ENCODE data around the gene DCLK1. TPM values are rescaled to one million over a fixed set of nuclear protein-coding genes. Genes with fewer than 3 reads are reported as not detected.

The DCLK1 gene
- total RNA-seq, 1 donor from 2014 or later, result 9.1 TPM

- Mint-ChIP-seq H3K36me3 (ENCODE audit: unreplicated experiment) (no peaks in the 10 kb centered on the region), H3K4me3 (ENCODE audit: unreplicated experiment) (no peak overlapping the region), H3K4me1 (ENCODE audit: unreplicated experiment) (no peaks in the 10 kb centered on the region)
Observed at GRCh38 chr13:35872369-35872768, 258.8 kb downstream of the DCLK1 start.

GRCh38 chr13:35871561-35871960, 259.6 kb downstream of the DCLK1 start:
- no peaks in the 10 kb centered on the region for H3K27me3 Mint-ChIP-seq (ENCODE audit: unreplicated experiment)
- no peaks in the 10 kb centered on the region for H3K36me3 Mint-ChIP-seq (ENCODE audit: unreplicated experiment)
- H3K4me3 Mint-ChIP-seq (ENCODE audit: unreplicated experiment), result no peak overlapping the region
- H3K27ac Mint-ChIP-seq (ENCODE audit: unreplicated experiment), result no peak overlapping the region
- TF ChIP-seq CTCF (IDR thresholded peaks at IDR 0.05), result no peak
- H3K4me1 Mint-ChIP-seq (ENCODE audit: unreplicated experiment), result peaks cover 2% of the 10 kb centered on the region
- peaks cover 4% of the 10 kb centered on the region for H3K9me3 Mint-ChIP-seq (ENCODE audit: unreplicated experiment)
- no peak for DNase-seq (ENCODE audit: extremely low spot score, unreplicated experiment)

More at GRCh38 chr13:35872369-35872768, 258.8 kb downstream of the DCLK1 start:
- H3K9me3 Mint-ChIP-seq (ENCODE audit: unreplicated experiment), result peaks cover 4% of the 10 kb centered on the region
- DNase-seq (ENCODE audit: extremely low spot score, unreplicated experiment), result no peak
- H3K27me3 Mint-ChIP-seq (ENCODE audit: unreplicated experiment), result no peaks in the 10 kb centered on the region
- no peak overlapping the region for H3K27ac Mint-ChIP-seq (ENCODE audit: unreplicated experiment)
- no peak for TF ChIP-seq CTCF (IDR thresholded peaks at IDR 0.05)

GRCh38 chr13:35866801-35867200, 264.4 kb downstream of the DCLK1 start:
- DNase-seq (ENCODE audit: extremely low spot score, unreplicated experiment), result no peak
- Mint-ChIP-seq H3K4me1 (ENCODE audit: unreplicated experiment) (peaks cover 17% of the 10 kb centered on the region), H3K4me3 (ENCODE audit: unreplicated experiment) (no peak overlapping the region), H3K27me3 (ENCODE audit: unreplicated experiment) (no peaks in the 10 kb centered on the region), H3K9me3 (ENCODE audit: unreplicated experiment) (peaks cover 4% of the 10 kb centered on the region), H3K27ac (ENCODE audit: unreplicated experiment) (no peak overlapping the region), H3K36me3 (ENCODE audit: unreplicated experiment) (no peaks in the 10 kb centered on the region)
- TF ChIP-seq CTCF (IDR thresholded peaks at IDR 0.05), result no peak

- H3K9me3 Mint-ChIP-seq (ENCODE audit: unreplicated experiment), result peaks cover 4% of the 10 kb centered on the region
- no peaks in the 10 kb centered on the region for H3K36me3 Mint-ChIP-seq (ENCODE audit: unreplicated experiment)
- no peak for DNase-seq (ENCODE audit: extremely low spot score, unreplicated experiment)
- no peak overlapping the region for H3K4me3 Mint-ChIP-seq (ENCODE audit: unreplicated experiment)
- no peaks in the 10 kb centered on the region for H3K27me3 Mint-ChIP-seq (ENCODE audit: unreplicated experiment)
- H3K4me1 Mint-ChIP-seq (ENCODE audit: unreplicated experiment), result peaks cover 17% of the 10 kb centered on the region
- TF ChIP-seq CTCF (IDR thresholded peaks at IDR 0.05), result no peak
- H3K27ac Mint-ChIP-seq (ENCODE audit: unreplicated experiment), result no peak overlapping the region
Observed at GRCh38 chr13:35865341-35866240, 265.6 kb downstream of the DCLK1 start.

- TF ChIP-seq CTCF (IDR thresholded peaks at IDR 0.05), result no peak
- no peak for DNase-seq (ENCODE audit: extremely low spot score, unreplicated experiment)
- no peaks in the 10 kb centered on the region for H3K36me3 Mint-ChIP-seq (ENCODE audit: unreplicated experiment)
- no peak overlapping the region for H3K4me3 Mint-ChIP-seq (ENCODE audit: unreplicated experiment)
- no peaks in the 10 kb centered on the region for H3K27me3 Mint-ChIP-seq (ENCODE audit: unreplicated experiment)
- H3K9me3 Mint-ChIP-seq (ENCODE audit: unreplicated experiment), result peaks cover 4% of the 10 kb centered on the region
- H3K4me1 Mint-ChIP-seq (ENCODE audit: unreplicated experiment), result peaks cover 47% of the 10 kb centered on the region
- no peak overlapping the region for H3K27ac Mint-ChIP-seq (ENCODE audit: unreplicated experiment)
Observed at GRCh38 chr13:35860661-35861060, 270.5 kb downstream of the DCLK1 start.
